Occipital lobe (tissue), 3 donors: ENCODE results near the gene TGIF2LY. TPM values are rescaled to one million over a fixed set of nuclear protein-coding genes. Genes with fewer than 3 reads are reported as not detected.
"Not testable (repeated sequence)": the region's sequence is repeated elsewhere in the genome, so short reads cannot be mapped to it uniquely, and the experiment has no call there.

Experiments used
- DNase-seq: peaks from one replicate; lab custom pipeline; 2025; lab: John Stamatoyannopoulos, UW
- small RNA-seq: library from RNA; depleted of rRNA; stranded (forward); fragments of <200 nt; gene quantifications from one replicate; pipeline ENCODE3, GENCODE V24; 2014
- total RNA-seq: library from RNA; depleted of rRNA; stranded (reverse); fragments of >200 nt; gene quantifications from one replicate; pipeline ENCODE4 v1.2.3, GENCODE V29; 2014

The TGIF2LY gene
- not detected for total RNA-seq

- DNase-seq: not testable (repeated sequence)
Observed at GRCh38 chrY:3578767-3579166, at the start of gene TGIF2LY. TGIF2LY (plus strand) TSS chrY:3579067; CDS start chrY:3579245, 178 bp downstream.

Small RNA genes within 50 kb of the gene (small RNA-seq; reads per million reads assigned to genes)
- gene PRRC2CP1: not detected
